Measurements from ENCODE around the gene RELL2.
A peak's percentile ranks its signal among the peaks of the same experiment; 100 is the strongest.
"Not testable (repeated sequence)": the region's sequence is repeated elsewhere in the genome, so short reads cannot be mapped to it uniquely, and the experiment has no call there.

The RELL2 gene

GRCh38 chr5:141636413-141637122, at the start of gene RELL2, which contains the start of gene HDAC3:
Gene RELL2 (plus strand): TSS chr5:141636997. CDS start chr5:141638226, 1,229 bp downstream.
Gene HDAC3 (minus strand): TSS chr5:141636849. CDS start chr5:141636790, 59 bp downstream.
- FAIRE-seq, result no peak

- FAIRE-seq, result no peak
These were observed 46.7 kb upstream of the RELL2 start for GRCh38 chr5:141590127-141590526.

GRCh38 chr5:141596867-141597266, 39.9 kb upstream of the RELL2 start:
- FAIRE-seq, result no peak

- no peak for FAIRE-seq
These were observed 39.4 kb upstream of the RELL2 start for GRCh38 chr5:141597394-141597793.

GRCh38 chr5:141597814-141598213, 39.0 kb upstream of the RELL2 start:
- FAIRE-seq, result no peak

GRCh38 chr5:141598391-141599345, 38.1 kb upstream of the RELL2 start:
- FAIRE-seq, result no peak

- no peak for FAIRE-seq
These were observed 34.2 kb upstream of the RELL2 start for GRCh38 chr5:141602606-141603005.

- no peak for FAIRE-seq
These were observed 32.7 kb upstream of the RELL2 start for GRCh38 chr5:141603923-141604717.

GRCh38 chr5:141605523-141606277, 31.1 kb upstream of the RELL2 start:
- no peak for FAIRE-seq

- no peak for FAIRE-seq
These were observed 28.8 kb upstream of the RELL2 start for GRCh38 chr5:141608046-141608445.

GRCh38 chr5:141608557-141608956, 28.2 kb upstream of the RELL2 start:
- no peak for FAIRE-seq

- FAIRE-seq, result no peak
These were observed 27.8 kb upstream of the RELL2 start for GRCh38 chr5:141609044-141609443.

- not testable (repeated sequence) for FAIRE-seq
These were observed 26.9 kb upstream of the RELL2 start for GRCh38 chr5:141609921-141610320.

GRCh38 chr5:141611289-141611688, 25.5 kb upstream of the RELL2 start:
- FAIRE-seq, result no peak

GRCh38 chr5:141613344-141613743, 23.5 kb upstream of the RELL2 start:
- FAIRE-seq, result no peak

- no peak for FAIRE-seq
These were observed 20.6 kb upstream of the RELL2 start for GRCh38 chr5:141615991-141616720.

GRCh38 chr5:141617128-141617527, 19.7 kb upstream of the RELL2 start:
- FAIRE-seq, result no peak

- no peak for FAIRE-seq
These were observed 19.1 kb upstream of the RELL2 start for GRCh38 chr5:141617682-141618029.

- peak; percentile 19 for FAIRE-seq
These were observed 18.6 kb upstream of the RELL2 start for GRCh38 chr5:141618030-141618803.

GRCh38 chr5:141618804-141619554, 17.8 kb upstream of the RELL2 start, which contains the start of gene DIAPH1:
Gene DIAPH1 (minus strand): TSS chr5:141619000. CDS start chr5:141618914, 86 bp downstream.
- FAIRE-seq, result peak; percentile 94

Measured in G401.6 (cell line).